HepG2 (cell line): ENCODE results near the gene SPEM2. TPM values are rescaled to one million over a fixed set of nuclear protein-coding genes. Genes with fewer than 3 reads are reported as not detected.

Experiments used
- CCAR2 ChIP-seq: fragments of 200-400 bp; formaldehyde crosslinking; optimal IDR thresholded peaks from 2 replicates; pipeline ENCODE3; 2018; ENCODE audit warnings: low read depth, mild to moderate bottlenecking, low read length, moderate library complexity
- DMAP1 ChIP-seq: IDR thresholded peaks from 2 replicates; pipeline ENCODE4 v1.6.1; 2016
- FOXA1 ChIP-seq, 2 experiments: fragments of 450-650 bp in 1 of 2; sonication (generic) in 1 of 2; formaldehyde crosslinking in 1 of 2; IDR thresholded peaks; 2 replicates each; pipeline versions ENCODE4 v1.4.0 to v1.6.1; 2016 to 2020; ENCODE audit warnings: missing genetic modification reagents in 1 of 2
- FOXK2 ChIP-seq: fragments of 450-650 bp; IDR thresholded peaks from 2 replicates; pipeline ENCODE4 v1.6.1; 2016
- KAT8 ChIP-seq: IDR thresholded peaks from 2 replicates; pipeline ENCODE4 v1.6.1; 2016; ENCODE audit warnings: missing genetic modification reagents, missing compliant biosample characterization
- PBX3 ChIP-seq: sonication (generic); formaldehyde crosslinking; IDR thresholded peaks from 2 replicates; pipeline ENCODE4 v1.8.1; 2023; ENCODE audit warnings: missing genetic modification reagents, inconsistent platforms, borderline replicate concordance
- RFX1 ChIP-seq: fragments of 450-650 bp; IDR thresholded peaks from 2 replicates; pipeline ENCODE4 v1.6.1; 2017
- SNAPC4 ChIP-seq: sonication (generic); formaldehyde crosslinking; IDR thresholded peaks from 2 replicates; pipeline ENCODE4 v1.4.0; 2020; ENCODE audit warnings: mild to moderate bottlenecking, missing genetic modification reagents
- STAG1 ChIP-seq: sonication (generic); formaldehyde crosslinking; IDR thresholded peaks from 2 replicates; pipeline ENCODE4 v1.4.0; 2020; ENCODE audit warnings: missing genetic modification reagents
- ZEB1 ChIP-seq: IDR thresholded peaks from 2 replicates; pipeline ENCODE4 v1.6.1; 2012; ENCODE audit warnings: mild to moderate bottlenecking, low read depth, inconsistent platforms; ENCODE audit not compliant: insufficient replicate concordance
- ZFY ChIP-seq: sonication (generic); formaldehyde crosslinking; IDR thresholded peaks from 2 replicates; pipeline ENCODE4 v1.4.0; 2020; ENCODE audit warnings: missing genetic modification reagents
- ZNF12 ChIP-seq: sonication (generic); formaldehyde crosslinking; IDR thresholded peaks from 2 replicates; pipeline ENCODE4 v1.5.0; 2020; ENCODE audit warnings: missing genetic modification reagents
- ZNF326 ChIP-seq: sonication (generic); formaldehyde crosslinking; IDR thresholded peaks from 2 replicates; pipeline ENCODE4 v1.4.0; 2020; ENCODE audit warnings: missing genetic modification reagents, borderline replicate concordance
- ZNF362 ChIP-seq: sonication (generic); formaldehyde crosslinking; IDR thresholded peaks from 2 replicates; pipeline ENCODE4 v1.4.0; 2020; ENCODE audit warnings: missing genetic modification reagents, mild to moderate bottlenecking, borderline replicate concordance
- ZNF704 ChIP-seq: sonication (generic); formaldehyde crosslinking; IDR thresholded peaks from 2 replicates; pipeline ENCODE4 v1.8.1; 2023; ENCODE audit warnings: mild to moderate bottlenecking, inconsistent platforms, moderate library complexity, missing genetic modification reagents, borderline replicate concordance
- ZNF724P ChIP-seq: sonication (generic); formaldehyde crosslinking; IDR thresholded peaks from 2 replicates; pipeline ENCODE4 v1.8.0; 2022; ENCODE audit warnings: missing genetic modification reagents, borderline replicate concordance
- ZNF746 ChIP-seq: sonication (generic); formaldehyde crosslinking; IDR thresholded peaks from 2 replicates; pipeline ENCODE4 v1.8.0; 2022; ENCODE audit warnings: mild to moderate bottlenecking, missing genetic modification reagents
- ZNF879 ChIP-seq: sonication (generic); formaldehyde crosslinking; IDR thresholded peaks from 2 replicates; pipeline ENCODE4 v1.8.1; 2023; ENCODE audit warnings: missing genetic modification reagents
- polyA plus RNA-seq, 8 experiments: library from polyadenylated mRNA; depleted of rRNA in 3 of 8; stranded (reverse) in 7 of 8; unstranded in 1 of 8; fragments of >200 nt; fragmentation: Illumina TruSeq in 4 of 8; extraction: Trizol in 4 of 8; gene quantifications; 2 replicates each; pipeline versions ENCODE4 v1.2.1 to v1.2.3, GENCODE V29; 2011 to 2016; ENCODE audit warnings: low read depth in 4 of 8, missing spikeins in 1 of 8, mixed read lengths in 1 of 8; ENCODE audit not compliant: insufficient read depth in 1 of 8
- total RNA-seq, 5 experiments: library from RNA; depleted of rRNA; stranded (reverse); fragments of >200 nt; fragmentation: Illumina TruSeq; extraction: Trizol; gene quantifications; 2 replicates each; pipeline ENCODE4 v1.2.3, GENCODE V29; 2016; ENCODE audit warnings: low read depth in 1 of 5

The SPEM2 gene
- total and polyA plus RNA-seq, 2 of the 13 experiments (the other 11 are each of a cell fraction or from before 2014, with no cell fraction given) = not detected

- TF ChIP-seq SNAPC4 (CRISPR knock-in tag) = peak; percentile 80; the same call in 1 of the 2 replicates
- peak; percentile 81 for TF ChIP-seq ZFY (CRISPR knock-in tag)
- TF ChIP-seq CCAR2 = no peak
- 0 out of 2 replicates have a peak, but pooled peaks have one; percentile 25 for TF ChIP-seq ZNF704
- peak; percentile 67; the same call in 1 of the 2 replicates for TF ChIP-seq ZNF746
- TF ChIP-seq PBX3 = no peak
- no peak for TF ChIP-seq ZNF362 (CRISPR knock-in tag)
- no peak for TF ChIP-seq ZNF12 (CRISPR knock-in tag)
- TF ChIP-seq STAG1 (CRISPR knock-in tag) = peak; percentile 3; the same call in 1 of the 2 replicates
- TF ChIP-seq ZNF326 = no peak
- TF ChIP-seq DMAP1 (CRISPR knock-in tag) = no peak; the same call in 1 of the 2 replicates
- no peak for TF ChIP-seq FOXA1 (IDR thresholded peaks at IDR 0.05)
- 0 out of 2 replicates have a peak, but pooled peaks have one; percentile 6 for TF ChIP-seq FOXA1 (CRISPR knock-in tag; IDR thresholded peaks at IDR 0.05)
- peak; percentile 83 for TF ChIP-seq ZEB1
- peak; percentile 46; the same call in 1 of the 2 replicates for TF ChIP-seq KAT8 (CRISPR knock-in tag)
- no peak for TF ChIP-seq ZNF879 (CRISPR knock-in tag)
- no peak for TF ChIP-seq FOXK2
- peak; percentile 69; the same call in 1 of the 2 replicates for TF ChIP-seq ZNF724P (CRISPR knock-in tag)
- TF ChIP-seq RFX1 = no peak
These were observed 19.5 kb downstream of the SPEM2 start, which contains the start of gene CHRNB1 (continued) for GRCh38 chr17:7444682-7445618.
